ENCODE data around the gene FKBP9. TPM values are rescaled to one million over a fixed set of nuclear protein-coding genes. Genes with fewer than 3 reads are reported as not detected.
A peak's percentile ranks its signal among the peaks of the same experiment; 100 is the strongest.

The FKBP9 gene
- total and polyA plus RNA-seq, 7 donors = 10.6 to 42.6 (median 23.2) TPM

DNA sequence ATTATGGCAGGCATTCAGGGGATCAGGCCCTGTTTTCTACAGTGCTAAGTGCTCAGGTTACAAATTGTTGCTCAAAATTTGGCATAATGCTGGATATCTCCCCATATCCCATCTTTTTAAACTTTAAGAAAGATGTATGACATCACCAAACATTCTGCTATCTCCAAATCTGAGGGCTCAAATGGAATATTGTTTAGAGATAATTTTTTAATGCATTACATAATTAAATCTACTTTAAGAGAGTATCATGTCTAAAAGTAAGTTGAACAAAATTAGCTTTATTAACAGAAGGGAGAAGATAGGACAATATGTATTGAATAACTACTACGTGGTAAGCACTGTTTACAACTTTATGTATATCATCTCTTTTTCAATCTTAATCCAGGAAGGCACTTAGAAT, 91.5 kb downstream of the FKBP9 start:
- no peak for DNase-seq
- peak overlapping the region; percentile 71 for H3K27ac ChIP-seq
- WGBS, 3 donors = 68 to 91% (median 73%) methylated on average over 1 of the region's 1 CpG
- no peak for ATAC-seq
- intact Hi-C loops (cut with DNase I) = loop anchor here in 1 of 2 donors (10.0 kb wide), 1 partner anchor 244 kb away; no protein-coding TSS in a partner anchor
- H3K27me3 ChIP-seq (ENCODE audit: insufficient read depth in 3 of 3, low read length in 2 of 3) = no peaks in the 10 kb centered on the region
- H3K36me3 ChIP-seq (ENCODE audit: insufficient read depth in 1 of 2, low read depth in 1 of 2) = no peaks in the 10 kb centered on the region
- peaks cover 27% of the 10 kb centered on the region for H3K4me1 ChIP-seq
- H3K4me3 ChIP-seq = no peak overlapping the region
- TF ChIP-seq, protein P1, sequence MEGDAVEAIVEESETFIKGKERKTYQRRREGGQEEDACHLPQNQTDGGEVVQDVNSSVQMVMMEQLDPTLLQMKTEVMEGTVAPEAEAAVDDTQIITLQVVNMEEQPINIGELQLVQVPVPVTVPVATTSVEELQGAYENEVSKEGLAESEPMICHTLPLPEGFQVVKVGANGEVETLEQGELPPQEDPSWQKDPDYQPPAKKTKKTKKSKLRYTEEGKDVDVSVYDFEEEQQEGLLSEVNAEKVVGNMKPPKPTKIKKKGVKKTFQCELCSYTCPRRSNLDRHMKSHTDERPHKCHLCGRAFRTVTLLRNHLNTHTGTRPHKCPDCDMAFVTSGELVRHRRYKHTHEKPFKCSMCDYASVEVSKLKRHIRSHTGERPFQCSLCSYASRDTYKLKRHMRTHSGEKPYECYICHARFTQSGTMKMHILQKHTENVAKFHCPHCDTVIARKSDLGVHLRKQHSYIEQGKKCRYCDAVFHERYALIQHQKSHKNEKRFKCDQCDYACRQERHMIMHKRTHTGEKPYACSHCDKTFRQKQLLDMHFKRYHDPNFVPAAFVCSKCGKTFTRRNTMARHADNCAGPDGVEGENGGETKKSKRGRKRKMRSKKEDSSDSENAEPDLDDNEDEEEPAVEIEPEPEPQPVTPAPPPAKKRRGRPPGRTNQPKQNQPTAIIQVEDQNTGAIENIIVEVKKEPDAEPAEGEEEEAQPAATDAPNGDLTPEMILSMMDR (IDR thresholded peaks at IDR 0.05) = no peak
- no peaks in the 10 kb centered on the region for H3K9me3 ChIP-seq

DNA sequence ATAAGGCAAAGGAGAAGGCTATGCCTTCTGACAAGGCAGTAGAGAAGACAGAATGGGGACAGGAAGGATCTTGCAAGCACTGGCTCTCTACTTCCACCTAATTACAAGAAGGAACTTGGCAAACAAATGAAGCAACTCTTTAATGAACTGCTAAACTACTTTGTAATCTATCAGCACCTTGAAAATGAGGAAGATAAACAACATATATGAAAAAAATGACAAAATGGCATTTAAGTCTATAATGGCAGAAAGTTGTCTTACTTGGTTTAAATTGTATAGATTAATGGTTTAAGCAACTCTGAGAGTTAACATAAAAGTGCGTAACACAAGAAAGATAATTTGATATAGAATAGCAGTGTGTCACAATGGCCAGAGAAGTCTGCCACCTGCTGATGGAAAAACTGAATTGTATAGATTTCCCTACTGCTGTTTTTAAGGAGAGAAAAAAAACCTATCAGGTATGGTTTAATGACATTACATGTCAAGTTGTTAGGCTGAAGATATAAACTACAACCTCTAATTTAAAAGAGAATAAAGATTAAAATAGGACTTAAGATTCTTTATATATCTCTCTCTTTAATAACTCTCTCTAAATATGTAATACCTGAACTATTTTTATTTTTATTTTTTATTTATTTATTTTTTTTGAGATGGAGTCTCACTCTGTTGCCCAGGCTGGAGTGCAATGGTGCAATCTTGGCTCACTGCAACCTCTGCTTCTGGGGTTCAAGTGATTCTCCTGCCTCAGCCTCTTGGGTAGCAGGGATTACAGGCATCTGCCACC, 93.5 kb downstream of the FKBP9 start:
- Histone ChIP-seq H3K4me3 (peak overlapping the region; percentile 42), H3K9me3 (no peaks in the 10 kb centered on the region), H3K4me1 (peaks cover 14% of the 10 kb centered on the region), H3K27me3 (ENCODE audit: insufficient read depth in 3 of 3, low read length in 2 of 3) (no peaks in the 10 kb centered on the region), H3K36me3 (ENCODE audit: insufficient read depth in 1 of 2, low read depth in 1 of 2) (no peaks in the 10 kb centered on the region), H3K27ac (peak overlapping the region; percentile 71)
- ATAC-seq (peak; percentile 68 to 80 (median 77)), DNase-seq (no peak)
- intact Hi-C loops (cut with DNase I) = no loop called here
- TF ChIP-seq, protein P1 (IDR thresholded peaks at IDR 0.05) = peak; percentile 63
- WGBS, 3 donors = 0 to 3% (median 1%) methylated on average over 1 of the region's 1 CpG

DNA sequence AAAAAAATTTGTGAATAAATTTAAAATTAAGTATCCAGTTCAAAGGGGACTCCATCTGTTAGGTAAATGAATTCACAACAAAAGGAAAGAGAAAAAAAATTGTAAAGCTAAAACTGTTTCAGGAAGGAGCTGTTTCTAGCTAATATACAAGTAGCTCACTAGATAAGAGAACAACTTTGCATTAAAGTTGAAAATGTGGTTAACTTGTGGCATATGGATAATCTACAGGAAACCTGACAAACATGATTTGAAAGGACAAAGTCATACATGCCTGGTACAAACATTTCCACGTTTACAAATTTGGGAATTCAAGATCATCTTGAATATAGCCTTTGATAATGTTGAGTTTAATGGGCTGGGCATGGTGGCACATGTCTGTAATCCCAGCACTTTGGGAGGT, 96.5 kb downstream of the FKBP9 start:
- H3K27me3 ChIP-seq (ENCODE audit: insufficient read depth in 3 of 3, low read length in 2 of 3) = no peaks in the 10 kb centered on the region
- H3K36me3 ChIP-seq (ENCODE audit: insufficient read depth in 1 of 2, low read depth in 1 of 2) = no peaks in the 10 kb centered on the region
- peak overlapping the region; percentile 56 for H3K27ac ChIP-seq
- H3K4me3 ChIP-seq = no peak overlapping the region
- no peaks in the 10 kb centered on the region for H3K9me3 ChIP-seq
- intact Hi-C loops (cut with DNase I) = no loop called here
- TF ChIP-seq, protein P1 (IDR thresholded peaks at IDR 0.05) = no peak
- peaks cover 14% of the 10 kb centered on the region for H3K4me1 ChIP-seq
- ATAC-seq = no peak
- WGBS, 3 donors = 48 to 68% (median 55%) methylated on average over 1 of the region's 1 CpG
- no peak for DNase-seq

DNA sequence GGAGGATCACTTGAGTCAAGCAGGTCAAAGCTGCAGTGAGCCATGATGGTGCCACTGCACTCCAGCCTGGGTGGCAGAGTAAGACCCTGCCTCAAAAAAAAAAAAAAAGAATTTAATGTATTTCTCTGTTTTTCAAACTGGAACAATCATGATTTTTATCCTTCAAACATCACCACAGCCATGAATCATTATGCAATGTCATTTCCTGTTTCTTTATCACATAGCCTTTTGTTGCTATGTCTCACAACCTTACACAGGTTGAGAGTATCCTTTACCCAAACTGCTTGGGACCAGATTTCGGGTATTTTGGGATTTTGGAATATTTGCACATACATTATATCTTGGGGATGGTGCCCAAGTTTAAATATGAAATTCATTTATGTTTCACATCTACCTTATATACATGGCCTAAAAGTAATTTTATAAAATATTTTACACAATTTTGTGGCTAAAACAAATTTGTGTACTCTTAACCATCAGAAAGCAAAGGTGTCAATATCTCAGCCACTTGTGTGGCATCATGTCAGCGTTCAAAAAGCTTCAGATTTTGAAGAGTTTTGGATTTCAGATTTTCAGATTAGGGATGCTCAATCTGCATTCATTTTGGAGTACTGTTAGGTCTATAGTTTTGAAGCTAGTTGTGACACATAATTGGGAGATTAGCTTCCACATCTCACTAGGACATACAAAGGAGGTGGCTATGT, 97.2 kb downstream of the FKBP9 start:
- TF ChIP-seq, protein P1 (IDR thresholded peaks at IDR 0.05) = no peak
- Histone ChIP-seq H3K36me3 (ENCODE audit: insufficient read depth in 1 of 2, low read depth in 1 of 2) (no peaks in the 10 kb centered on the region), H3K9me3 (no peaks in the 10 kb centered on the region), H3K27ac (peak overlapping the region; percentile 56), H3K4me1 (peaks cover 11% of the 10 kb centered on the region), H3K27me3 (ENCODE audit: insufficient read depth in 3 of 3, low read length in 2 of 3) (no peaks in the 10 kb centered on the region), H3K4me3 (no peak overlapping the region)
- DNase-seq (no peak), ATAC-seq (no peak)
- 84 to 94% (median 90%) methylated on average over 2 of the region's 2 CpGs for WGBS, 3 donors
- intact Hi-C loops (cut with DNase I) = no loop called here
